Astrocyte (in vitro differentiated cells and primary cell): Measurements from ENCODE around the gene CDKN2AIP.

Experiments
- CTCF ChIP-seq: IDR thresholded peaks from 2 replicates; pipeline ENCODE4 v1.5.1; 2011; ENCODE audit warnings: low read depth, mild to moderate bottlenecking, inconsistent platforms, low read length, moderate library complexity; ENCODE audit not compliant: insufficient read depth
- EZH2 ChIP-seq: IDR thresholded peaks from 2 replicates; pipeline ENCODE4 v1.6.1; 2012; ENCODE audit warnings: mild to moderate bottlenecking, low read length, inconsistent platforms; ENCODE audit not compliant: insufficient read depth

DNA sequence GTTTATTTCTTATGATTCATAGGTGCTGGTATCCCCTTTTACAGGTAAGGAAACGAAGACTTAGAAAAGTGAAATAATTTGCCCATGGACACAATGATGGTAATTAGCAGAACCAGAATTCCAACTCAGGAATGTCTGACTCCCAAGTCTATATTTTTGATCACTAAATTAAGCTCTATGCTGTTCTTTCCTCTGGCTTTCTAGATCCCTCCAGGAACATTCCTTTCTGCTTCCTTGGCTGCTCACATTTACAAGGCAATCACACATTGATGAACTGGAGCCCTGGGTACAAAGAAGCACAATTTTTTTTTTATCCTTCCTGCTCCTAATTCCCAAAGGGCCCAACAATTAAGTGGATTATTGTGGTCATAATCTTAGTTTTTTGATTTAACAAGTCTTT is 7.0 kb upstream of the CDKN2AIP start:
- TF ChIP-seq EZH2 (no peak), CTCF (no peak)
